MCF 10A (cell line): ENCODE measurements around the gene CPPED1. TPM values are rescaled to one million over a fixed set of nuclear protein-coding genes. Genes with fewer than 3 reads are reported as not detected.

Experiments used
- BruUV-seq: library from RNA; stranded (reverse); fragments of 400-500 nt; replicated peaks from 2 replicates; lab custom pipeline; 2021; lab: Mats Ljungman, UMichigan
- CTCF ChIA-PET: fragments of 300-600 bp; sonication (Branson Sonifier 250); formaldehyde crosslinking; extraction: SDS; loops from one replicate; lab custom pipeline; 2021; ENCODE audit warnings: antibody characterized with exemption, inconsistent platforms; lab: Yijun Ruan, JAX
- POLR2A ChIA-PET: fragments of 300-600, 350-650 bp; sonication (Branson Sonifier 250); formaldehyde crosslinking; extraction: SDS; loops from one replicate; lab custom pipeline; 2020; ENCODE audit warnings: antibody characterized with exemption, inconsistent platforms; lab: Yijun Ruan, JAX
- DNase-seq: peaks from one replicate; pipeline ENCODE4 v3.0.0-alpha.2; 2018; ENCODE audit not compliant: unreplicated experiment
- H3K27ac Mint-ChIP-seq: one replicate; pipeline ENCODE4 v1.8.0; 2022; ENCODE audit warnings: mild to moderate bottlenecking, low read depth, mixed read lengths; ENCODE audit not compliant: unreplicated experiment
- H3K27me3 Mint-ChIP-seq: one replicate; pipeline ENCODE4 v1.8.0; 2022; ENCODE audit warnings: mixed read lengths; ENCODE audit not compliant: insufficient read depth, unreplicated experiment
- H3K36me3 Mint-ChIP-seq: one replicate; pipeline ENCODE4 v1.8.0; 2022; ENCODE audit warnings: mild to moderate bottlenecking, moderate library complexity, mixed read lengths; ENCODE audit not compliant: insufficient read depth, unreplicated experiment
- H3K4me1 Mint-ChIP-seq: one replicate; pipeline ENCODE4 v1.8.0; 2022; ENCODE audit warnings: mixed read lengths; ENCODE audit not compliant: insufficient read depth, unreplicated experiment
- H3K4me3 Mint-ChIP-seq: one replicate; pipeline ENCODE4 v1.8.0; 2022; ENCODE audit warnings: mild to moderate bottlenecking, moderate library complexity, mixed read lengths; ENCODE audit not compliant: unreplicated experiment
- H3K9me3 Mint-ChIP-seq: one replicate; pipeline ENCODE4 v1.8.0; 2022; ENCODE audit warnings: mixed read lengths; ENCODE audit not compliant: unreplicated experiment
- CTCF ChIP-seq: fragments of 200-600 bp; IDR thresholded peaks from one replicate; pipeline ENCODE4 v1.8.0; 2022; ENCODE audit warnings: antibody characterized with exemption, mild to moderate bottlenecking; ENCODE audit not compliant: unreplicated experiment
- intact Hi-C: fragments of 100-400 bp; cut with micrococcal nuclease; formaldehyde crosslinking; loops from 2 replicates; pipeline ENCODE4 v1.14.1; 2022
- total RNA-seq: library from RNA; stranded (reverse); gene quantifications from 2 replicates; pipeline ENCODE4 v1.2.3, GENCODE V29; 2022

Gene CPPED1
- total RNA-seq, 1 experiment from 2014 or later, result 13.8 TPM

DNA sequence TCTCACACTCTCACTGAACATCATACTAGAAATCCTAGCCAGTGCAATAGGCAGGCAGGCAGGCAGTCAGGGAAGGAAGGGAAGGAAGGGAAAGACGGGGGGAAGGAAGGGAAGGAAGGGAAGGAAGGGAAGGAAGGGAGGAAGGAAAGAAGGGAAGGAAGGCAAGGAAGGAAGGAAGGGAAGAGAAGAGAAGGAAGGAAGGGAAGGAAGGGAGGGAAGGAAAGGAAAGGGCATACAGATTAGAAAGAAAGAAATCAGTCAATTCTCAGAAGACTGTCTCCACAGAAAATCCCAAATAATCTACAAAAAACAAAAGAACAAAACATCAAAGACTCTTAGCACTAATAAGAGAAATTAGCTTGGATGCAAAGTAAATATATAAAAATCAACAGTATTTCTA lies 93.9 kb downstream of the CPPED1 start:
- no TSS peak for BruUV-seq
- H3K27ac Mint-ChIP-seq, result no peak overlapping the region
- DNase-seq, result no peak
- peaks cover 7% of the 10 kb centered on the region for H3K9me3 Mint-ChIP-seq
- ChIA-PET POLR2A (no interaction called here), CTCF (no interaction called here)
- intact Hi-C loops, result no loop called here
- H3K4me3 Mint-ChIP-seq, result no peak overlapping the region
- TF ChIP-seq CTCF, result no peak
- H3K27me3 Mint-ChIP-seq, result no peaks in the 10 kb centered on the region
- peaks cover 5% of the 10 kb centered on the region for H3K36me3 Mint-ChIP-seq
- no peaks in the 10 kb centered on the region for H3K4me1 Mint-ChIP-seq

DNA sequence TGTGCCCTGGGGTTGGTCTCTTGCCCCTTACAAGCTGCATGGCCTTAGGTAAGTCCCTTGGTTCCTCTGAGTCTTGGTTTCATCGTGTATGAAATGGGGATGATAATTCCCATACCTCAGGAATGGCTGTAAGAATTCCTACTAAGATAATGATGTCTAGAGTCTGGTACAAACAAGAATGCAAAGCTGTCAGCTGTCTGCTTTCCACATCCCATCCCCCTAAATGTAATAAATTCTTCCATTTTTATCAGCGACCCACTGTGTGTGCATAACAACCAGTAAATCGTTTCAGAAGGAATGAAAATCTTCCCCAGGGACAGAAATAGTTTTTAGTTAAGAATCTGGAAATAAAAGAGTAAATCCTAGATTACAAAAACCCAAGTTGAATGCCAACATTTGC lies 95.4 kb downstream of the CPPED1 start:
- DNase-seq, result no peak
- intact Hi-C loops, result no loop called here
- Mint-ChIP-seq H3K27me3 (no peaks in the 10 kb centered on the region), H3K4me3 (no peak overlapping the region), H3K36me3 (peaks cover 5% of the 10 kb centered on the region), H3K4me1 (no peaks in the 10 kb centered on the region), H3K27ac (no peak overlapping the region), H3K9me3 (peaks cover 7% of the 10 kb centered on the region)
- BruUV-seq, result no TSS peak
- CTCF ChIA-PET, result interaction anchor here (0.8 to 1.0 kb wide), 2 partner anchors 17 to 613 kb away, joined by 3 read pairs; no protein-coding TSS in a partner anchor
- POLR2A ChIA-PET, result no interaction called here
- no peak for TF ChIP-seq CTCF

- BruUV-seq, result no TSS peak
- TF ChIP-seq CTCF, result no peak
- CTCF ChIA-PET, result no interaction called here
These were observed 97.1 kb downstream of the CPPED1 start for GRCh38 chr16:12706628-12707027.

GRCh38 chr16:12704492-12705111 lies 99.1 kb downstream of the CPPED1 start:
- H3K27ac Mint-ChIP-seq, result no peak overlapping the region
- no peak for TF ChIP-seq CTCF
- intact Hi-C loops, result no loop called here
- CTCF ChIA-PET, result no interaction called here
- H3K4me1 Mint-ChIP-seq, result no peaks in the 10 kb centered on the region
- no TSS peak for BruUV-seq
- no peak overlapping the region for H3K4me3 Mint-ChIP-seq
- no peaks in the 10 kb centered on the region for H3K9me3 Mint-ChIP-seq
- H3K27me3 Mint-ChIP-seq, result no peaks in the 10 kb centered on the region
- DNase-seq, result no peak
- peaks cover 5% of the 10 kb centered on the region for H3K36me3 Mint-ChIP-seq
- POLR2A ChIA-PET, result no interaction called here

More at GRCh38 chr16:12706628-12707027, 97.1 kb downstream of the CPPED1 start:
- peaks cover 7% of the 10 kb centered on the region for H3K9me3 Mint-ChIP-seq
- POLR2A ChIA-PET, result interaction anchor here (0.6 kb wide), 1 partner anchor 30 kb away, joined by 3 read pairs; no protein-coding TSS in a partner anchor
- intact Hi-C loops, result no loop called here
- no peak overlapping the region for H3K4me3 Mint-ChIP-seq
- DNase-seq, result no peak
- no peaks in the 10 kb centered on the region for H3K4me1 Mint-ChIP-seq
- peaks cover 5% of the 10 kb centered on the region for H3K36me3 Mint-ChIP-seq
- H3K27ac Mint-ChIP-seq, result no peak overlapping the region
- no peaks in the 10 kb centered on the region for H3K27me3 Mint-ChIP-seq
